AG09309 (cell line): ENCODE measurements around the gene FASN.

Source experiments
- DNase-seq: peaks from one replicate; pipeline ENCODE4 v3.0.0-alpha.2; 2010; ENCODE audit warnings: low read depth
- H3K4me3 ChIP-seq: 2 replicates; pipeline ENCODE4 v1.5.1; 2011; ENCODE audit warnings: mild to moderate bottlenecking, low read depth, low read length, moderate library complexity; ENCODE audit not compliant: control insufficient read depth
- TF ChIP-seq, protein P1 (sequence below): IDR thresholded peaks from 2 replicates; pipeline ENCODE4 v1.5.1; 2011; ENCODE audit warnings: mild to moderate bottlenecking, low read depth, low read length, inconsistent platforms; ENCODE audit not compliant: insufficient read depth, control insufficient read depth; ENCODE audit errors: missing control alignments

Gene FASN

DNA sequence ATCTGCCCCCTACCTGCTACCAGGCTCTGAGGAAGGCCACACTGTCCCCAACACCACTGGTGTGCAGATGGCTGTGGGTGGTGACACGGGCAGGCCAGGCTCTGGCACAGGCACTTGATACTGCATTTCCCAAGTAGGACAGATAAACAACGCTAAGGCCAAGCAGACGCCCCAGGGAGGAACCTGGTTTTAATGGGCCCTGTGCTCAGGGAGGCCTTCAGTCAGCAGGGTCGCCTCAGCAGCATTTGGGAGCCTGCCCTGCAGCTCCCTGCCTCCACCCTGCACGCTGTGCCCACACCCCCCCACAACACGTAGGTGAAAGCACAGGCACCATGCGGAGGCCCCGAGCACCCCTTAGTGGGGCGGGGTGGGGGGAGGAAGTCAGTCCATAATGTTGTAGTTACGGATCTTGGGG, 3.3 kb upstream of the FASN start:
- TF ChIP-seq, protein P1, sequence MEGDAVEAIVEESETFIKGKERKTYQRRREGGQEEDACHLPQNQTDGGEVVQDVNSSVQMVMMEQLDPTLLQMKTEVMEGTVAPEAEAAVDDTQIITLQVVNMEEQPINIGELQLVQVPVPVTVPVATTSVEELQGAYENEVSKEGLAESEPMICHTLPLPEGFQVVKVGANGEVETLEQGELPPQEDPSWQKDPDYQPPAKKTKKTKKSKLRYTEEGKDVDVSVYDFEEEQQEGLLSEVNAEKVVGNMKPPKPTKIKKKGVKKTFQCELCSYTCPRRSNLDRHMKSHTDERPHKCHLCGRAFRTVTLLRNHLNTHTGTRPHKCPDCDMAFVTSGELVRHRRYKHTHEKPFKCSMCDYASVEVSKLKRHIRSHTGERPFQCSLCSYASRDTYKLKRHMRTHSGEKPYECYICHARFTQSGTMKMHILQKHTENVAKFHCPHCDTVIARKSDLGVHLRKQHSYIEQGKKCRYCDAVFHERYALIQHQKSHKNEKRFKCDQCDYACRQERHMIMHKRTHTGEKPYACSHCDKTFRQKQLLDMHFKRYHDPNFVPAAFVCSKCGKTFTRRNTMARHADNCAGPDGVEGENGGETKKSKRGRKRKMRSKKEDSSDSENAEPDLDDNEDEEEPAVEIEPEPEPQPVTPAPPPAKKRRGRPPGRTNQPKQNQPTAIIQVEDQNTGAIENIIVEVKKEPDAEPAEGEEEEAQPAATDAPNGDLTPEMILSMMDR = no peak
- no peak overlapping the region for H3K4me3 ChIP-seq
- no peak for DNase-seq

DNA sequence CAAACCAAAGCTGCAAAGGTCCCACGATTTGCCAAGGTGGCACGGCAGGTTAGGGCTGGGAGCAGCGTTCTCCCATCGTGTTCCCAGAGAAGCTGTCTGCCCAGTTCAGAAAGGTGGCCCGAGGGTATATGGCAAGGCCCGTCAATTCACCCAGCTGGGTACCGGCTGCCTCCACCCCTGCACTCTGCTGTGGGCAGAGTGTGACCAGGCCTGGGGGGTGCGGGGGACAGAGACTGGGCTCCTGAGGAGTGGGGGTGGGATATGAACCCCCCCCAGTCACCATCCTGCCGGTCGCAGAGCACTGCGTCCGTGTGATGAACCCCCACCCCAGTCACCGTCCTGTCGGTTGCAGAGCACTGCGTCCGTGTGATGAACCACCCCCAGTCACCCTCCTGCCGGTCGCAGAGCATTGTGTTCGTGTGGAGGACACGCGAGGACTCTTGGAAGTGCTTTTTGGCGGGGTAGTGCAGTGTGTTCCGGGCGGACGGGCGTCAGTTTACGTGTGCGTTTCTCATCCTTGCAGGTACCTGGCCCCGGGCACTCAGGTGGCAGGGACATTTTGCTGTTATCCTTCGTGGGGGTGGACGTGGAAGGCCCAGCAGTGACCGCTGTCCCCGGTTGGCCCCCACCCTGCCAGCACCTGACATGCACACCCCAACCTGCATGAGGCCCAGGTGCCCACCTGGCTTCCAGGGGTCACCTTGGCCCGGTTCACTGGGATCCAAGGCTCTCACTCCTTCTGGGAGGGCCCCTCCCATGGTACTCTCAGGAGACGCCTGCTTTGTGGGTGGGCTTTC, 2.7 kb upstream of the FASN start:
- DNase-seq = no peak
- no peak overlapping the region for H3K4me3 ChIP-seq
- TF ChIP-seq, protein P1 = no peak

- no peak for DNase-seq
- H3K4me3 ChIP-seq = peak overlapping the region; percentile 47
- TF ChIP-seq, protein P1 = no peak
These were observed 1.1 kb upstream of the FASN start for GRCh38 chr17:82098939-82099763.

DNA sequence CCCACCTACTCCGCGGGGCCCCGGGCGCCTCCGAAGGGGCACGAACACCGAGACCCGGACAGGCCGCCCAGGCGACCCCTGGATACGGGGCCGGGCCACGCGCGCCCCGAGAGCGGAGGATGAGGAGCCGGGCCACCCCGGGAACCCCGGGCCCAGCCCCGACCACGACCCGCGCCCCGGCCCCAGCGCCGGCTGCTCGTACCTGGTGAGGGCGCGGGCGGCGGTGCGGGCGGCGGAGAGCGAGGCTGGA, 192 bp downstream of the FASN start:
- no peak for DNase-seq
- TF ChIP-seq, protein P1 = no peak
- H3K4me3 ChIP-seq = peak overlapping the region; percentile 74

- peak; percentile 4 for DNase-seq
- TF ChIP-seq, protein P1 = no peak
- peak overlapping the region; percentile 74 for H3K4me3 ChIP-seq
These were observed 685 bp downstream of the FASN start for GRCh38 chr17:82097184-82097918.

GRCh38 chr17:82096709-82097183, 1.3 kb downstream of the FASN start:
- TF ChIP-seq, protein P1 = no peak
- H3K4me3 ChIP-seq = peak overlapping the region; percentile 74
- no peak for DNase-seq
